GM12878 (cell line): ENCODE measurements around the gene SCYGR2. TPM values are rescaled to one million over a fixed set of nuclear protein-coding genes. Genes with fewer than 3 reads are reported as not detected.

ENCODE experiments used
- ATAC-seq: fragments of 200-7000 bp; cut with Tn5 transposase; 3 replicates; pipeline ENCODE4 v1.9.1; 2020; ENCODE audit warnings: mild to moderate bottlenecking, moderate library complexity
- BruUV-seq: library from RNA; stranded (reverse); fragments of 400-500 nt; replicated peaks from 2 replicates; lab custom pipeline; 2021; lab: Mats Ljungman, UMichigan
- CTCF ChIA-PET: fragments of 300-600 bp; sonication (Branson Sonifier 250); formaldehyde crosslinking; extraction: SDS; loops from one replicate; lab custom pipeline; 2021; ENCODE audit warnings: inconsistent platforms; lab: Yijun Ruan, JAX
- POLR2A ChIA-PET: fragments of 350-600 bp; formaldehyde crosslinking; extraction: SDS; loops from one replicate; lab custom pipeline; 2021; ENCODE audit warnings: inconsistent platforms; lab: Charles Lee
- RAD21 ChIA-PET: fragments of 300-600 bp; sonication (Branson Sonifier 250); formaldehyde crosslinking; loops from one replicate; lab custom pipeline; 2023; ENCODE audit warnings: antibody characterized with exemption; ENCODE audit not compliant: unreplicated experiment; lab: Charles Lee
- SMC1A ChIA-PET: fragments of 300-600 bp; sonication (Branson Sonifier 250); formaldehyde crosslinking; loops from one replicate; lab custom pipeline; 2023; ENCODE audit not compliant: unreplicated experiment, uncharacterized antibody; lab: Charles Lee
- DNase-seq: peaks from one replicate; pipeline ENCODE4 v3.0.0-alpha.2; 2011; ENCODE audit warnings: low read depth, low spot score
- FAIRE-seq: peaks from 3 replicates; lab custom pipeline; 2011; peaks lifted over from hg19 to GRCh38; lab: Jason Lieb, UNC
- H2AFZ ChIP-seq: 2 replicates; pipeline ENCODE4 v1.6.0; 2011; ENCODE audit warnings: low read depth, low read length, control low read depth; ENCODE audit not compliant: control insufficient read depth
- H3K27ac ChIP-seq: 2 replicates; pipeline ENCODE4 v1.5.1; 2011; ENCODE audit warnings: control low read depth; ENCODE audit not compliant: control insufficient read depth, insufficient read depth
- H3K27me3 ChIP-seq, 2 experiments: replicated peaks in 1 of 2; 2 replicates each; pipeline versions ENCODE4 v1.6.0 to v1.6.1; 2011; ENCODE audit warnings: low read length in 1 of 2; ENCODE audit not compliant: control insufficient read depth in 2 of 2, insufficient read depth in 2 of 2
- H3K36me3 ChIP-seq, 2 experiments: 2 replicates each; pipeline ENCODE4 v1.5.1; 2011; ENCODE audit warnings: low read length in 1 of 2; ENCODE audit not compliant: control insufficient read depth in 2 of 2, insufficient read depth in 2 of 2
- H3K4me1 ChIP-seq: 2 replicates; pipeline ENCODE4 v1.6.1; 2011; ENCODE audit warnings: mild to moderate bottlenecking, low read length, moderate library complexity, mixed read lengths; ENCODE audit not compliant: control insufficient read depth, insufficient read depth
- H3K4me2 ChIP-seq: 2 replicates; pipeline ENCODE4 v1.6.0; 2011; ENCODE audit warnings: control low read depth; ENCODE audit not compliant: control insufficient read depth, insufficient read depth
- H3K4me3 ChIP-seq: fragments of 200-600 bp; sonication (generic); 2 replicates; pipeline ENCODE4 v1.5.1; 2016
- H3K79me2 ChIP-seq: 2 replicates; pipeline ENCODE4 v1.6.0; 2011; ENCODE audit warnings: low read length; ENCODE audit not compliant: control insufficient read depth, insufficient read depth
- H3K9ac ChIP-seq: 2 replicates; pipeline ENCODE4 v1.8.0; 2011; ENCODE audit warnings: low read length, control low read depth, mixed read lengths; ENCODE audit not compliant: control insufficient read depth, insufficient read depth
- H3K9me3 ChIP-seq: replicated peaks from 3 replicates; pipeline ENCODE4 v1.5.1; 2011; ENCODE audit warnings: mild to moderate bottlenecking, low read length; ENCODE audit not compliant: control insufficient read depth, insufficient read depth
- H4K20me1 ChIP-seq: 2 replicates; pipeline ENCODE4 v1.6.0; 2011; ENCODE audit not compliant: control insufficient read depth, insufficient read depth
- ESRRA ChIP-seq: IDR thresholded peaks from 2 replicates; pipeline ENCODE4 v1.6.1; 2012; ENCODE audit warnings: mild to moderate bottlenecking, low read length, improper control_type of control experiment
- HDAC2 ChIP-seq: fragments of 200-600 bp; sonication (generic); IDR thresholded peaks from 2 replicates; pipeline ENCODE4 v1.6.1; 2017
- JUNB ChIP-seq: IDR thresholded peaks from 2 replicates; pipeline ENCODE4 v1.6.1; 2016; ENCODE audit warnings: antibody characterized with exemption, mild to moderate bottlenecking
- MTA2 ChIP-seq: fragments of 450-650 bp; IDR thresholded peaks from 2 replicates; pipeline ENCODE4 v1.6.1; 2016; ENCODE audit warnings: low read depth, mild to moderate bottlenecking, moderate library complexity
- RB1 ChIP-seq: fragments of 450-650 bp; formaldehyde crosslinking; IDR thresholded peaks from 2 replicates; pipeline ENCODE4 v1.6.1; 2017; ENCODE audit warnings: mild to moderate bottlenecking, borderline replicate concordance
- WGBS: methylation state at CpG from one replicate; pipeline ENCODE4 v1.1.6; 2016; ENCODE audit warnings: low lambda C conversion rate; ENCODE audit not compliant: insufficient replicate concordance, insufficient coverage; ENCODE audit errors: missing lambda C conversion rate; 5-methylcytosine and 5-hydroxymethylcytosine counted together
- in situ Hi-C: fragments of 300-500 bp; cut with MboI; formaldehyde crosslinking; loops from 9 replicates; pipeline ENCODE4 v1.14.3; 2018; ENCODE audit warnings: mixed read lengths
- intact Hi-C: fragments of 100-400 bp; cut with micrococcal nuclease; formaldehyde crosslinking; loops from one replicate; pipeline ENCODE4 v1.14.2; 2022; ENCODE audit not compliant: unreplicated experiment
- polyA plus RNA-seq, 11 experiments: library from polyadenylated mRNA; depleted of rRNA in 4 of 11; unstranded in 6 of 11; stranded (reverse) in 5 of 11; fragments of >200 nt; fragmentation: Nextera tagmentation in 4 of 11; fragmentation: Illumina TruSeq in 1 of 11; extraction: Ambion mirVana in 4 of 11; extraction: Trizol in 1 of 11; gene quantifications; 1 replicate in 1 of 11; 2 replicates in 10 of 11; pipeline versions ENCODE4 v1.2.1 to v1.2.3, GENCODE V29; 2011 to 2016; ENCODE audit warnings: inconsistent platforms in 2 of 11, missing spikeins in 2 of 11, low read depth in 1 of 11
- total RNA-seq, 4 experiments: library from RNA; depleted of rRNA in 3 of 4; stranded (reverse); fragments of >200 nt in 3 of 4; fragmentation: Illumina TruSeq in 1 of 4; extraction: Trizol in 1 of 4; gene quantifications; 2 replicates each; pipeline versions ENCODE4 v1.2.1 to v1.2.3, GENCODE V29; 2013 to 2021
- TF ChIP-seq, protein P1 (sequence below): fragments of 150-350 bp; IDR thresholded peaks from 2 replicates; pipeline ENCODE4 v1.6.1; 2016; ENCODE audit warnings: low read depth, low read length
- TF ChIP-seq, protein P2 (sequence below): fragments of 450-650 bp; IDR thresholded peaks from 2 replicates; pipeline ENCODE4 v1.6.1; 2017; ENCODE audit warnings: mild to moderate bottlenecking

Gene SCYGR2
- total and polyA plus RNA-seq, 10 of the 15 experiments (the other 5 are each of a cell fraction or from before 2014, with no cell fraction given), result not detected

DNA sequence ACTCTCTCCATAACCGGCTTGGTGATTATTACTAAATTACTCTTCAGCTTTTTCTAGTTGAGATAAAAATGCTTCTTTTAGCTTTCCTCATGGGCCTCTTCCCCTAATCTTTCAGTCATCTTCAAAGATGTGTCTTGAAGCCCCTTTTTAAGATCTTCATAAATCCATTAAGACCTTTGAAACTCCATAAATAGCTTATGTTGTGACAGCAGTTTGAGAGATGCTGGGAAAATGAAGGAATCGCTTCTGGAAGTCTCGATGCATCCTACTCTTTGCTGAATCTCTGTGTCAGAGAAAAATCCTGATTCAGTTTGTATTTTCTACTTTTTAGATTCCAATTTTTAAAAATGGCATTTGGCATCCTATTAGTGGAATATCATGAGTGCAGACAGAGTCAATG lies 31.6 kb downstream of the SCYGR2 start:
- no peaks in the 10 kb centered on the region for H4K20me1 ChIP-seq
- no peak overlapping the region for H3K4me3 ChIP-seq
- H3K4me2 ChIP-seq, result no peak overlapping the region
- ATAC-seq, result no peak
- in situ Hi-C loops, result no loop called here
- no peak overlapping the region for H3K9ac ChIP-seq
- no peaks in the 10 kb centered on the region for H3K9me3 ChIP-seq
- 74% methylated on average over 3 of the region's 3 CpGs for WGBS
- no peaks in the 10 kb centered on the region for H3K79me2 ChIP-seq
- no peak for DNase-seq
- no TSS peak for BruUV-seq
- no peaks in the 10 kb centered on the region for H3K4me1 ChIP-seq
- SMC1A ChIA-PET, result interaction anchor here (0.7 to 1.1 kb wide), 4 partner anchors 10 to 28 kb away, joined by 3 to 4 read pairs (median 3); no protein-coding TSS in a partner anchor
- no peaks in the 10 kb centered on the region for H3K36me3 ChIP-seq
- TF ChIP-seq MTA2 (no peak), RB1 (no peak), HDAC2 (no peak), ESRRA (no peak), JUNB (no peak)
- TF ChIP-seq, protein P1, sequence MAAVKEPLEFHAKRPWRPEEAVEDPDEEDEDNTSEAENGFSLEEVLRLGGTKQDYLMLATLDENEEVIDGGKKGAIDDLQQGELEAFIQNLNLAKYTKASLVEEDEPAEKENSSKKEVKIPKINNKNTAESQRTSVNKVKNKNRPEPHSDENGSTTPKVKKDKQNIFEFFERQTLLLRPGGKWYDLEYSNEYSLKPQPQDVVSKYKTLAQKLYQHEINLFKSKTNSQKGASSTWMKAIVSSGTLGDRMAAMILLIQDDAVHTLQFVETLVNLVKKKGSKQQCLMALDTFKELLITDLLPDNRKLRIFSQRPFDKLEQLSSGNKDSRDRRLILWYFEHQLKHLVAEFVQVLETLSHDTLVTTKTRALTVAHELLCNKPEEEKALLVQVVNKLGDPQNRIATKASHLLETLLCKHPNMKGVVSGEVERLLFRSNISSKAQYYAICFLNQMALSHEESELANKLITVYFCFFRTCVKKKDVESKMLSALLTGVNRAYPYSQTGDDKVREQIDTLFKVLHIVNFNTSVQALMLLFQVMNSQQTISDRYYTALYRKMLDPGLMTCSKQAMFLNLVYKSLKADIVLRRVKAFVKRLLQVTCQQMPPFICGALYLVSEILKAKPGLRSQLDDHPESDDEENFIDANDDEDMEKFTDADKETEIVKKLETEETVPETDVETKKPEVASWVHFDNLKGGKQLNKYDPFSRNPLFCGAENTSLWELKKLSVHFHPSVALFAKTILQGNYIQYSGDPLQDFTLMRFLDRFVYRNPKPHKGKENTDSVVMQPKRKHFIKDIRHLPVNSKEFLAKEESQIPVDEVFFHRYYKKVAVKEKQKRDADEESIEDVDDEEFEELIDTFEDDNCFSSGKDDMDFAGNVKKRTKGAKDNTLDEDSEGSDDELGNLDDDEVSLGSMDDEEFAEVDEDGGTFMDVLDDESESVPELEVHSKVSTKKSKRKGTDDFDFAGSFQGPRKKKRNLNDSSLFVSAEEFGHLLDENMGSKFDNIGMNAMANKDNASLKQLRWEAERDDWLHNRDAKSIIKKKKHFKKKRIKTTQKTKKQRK, result no peak
- TF ChIP-seq, protein P2, sequence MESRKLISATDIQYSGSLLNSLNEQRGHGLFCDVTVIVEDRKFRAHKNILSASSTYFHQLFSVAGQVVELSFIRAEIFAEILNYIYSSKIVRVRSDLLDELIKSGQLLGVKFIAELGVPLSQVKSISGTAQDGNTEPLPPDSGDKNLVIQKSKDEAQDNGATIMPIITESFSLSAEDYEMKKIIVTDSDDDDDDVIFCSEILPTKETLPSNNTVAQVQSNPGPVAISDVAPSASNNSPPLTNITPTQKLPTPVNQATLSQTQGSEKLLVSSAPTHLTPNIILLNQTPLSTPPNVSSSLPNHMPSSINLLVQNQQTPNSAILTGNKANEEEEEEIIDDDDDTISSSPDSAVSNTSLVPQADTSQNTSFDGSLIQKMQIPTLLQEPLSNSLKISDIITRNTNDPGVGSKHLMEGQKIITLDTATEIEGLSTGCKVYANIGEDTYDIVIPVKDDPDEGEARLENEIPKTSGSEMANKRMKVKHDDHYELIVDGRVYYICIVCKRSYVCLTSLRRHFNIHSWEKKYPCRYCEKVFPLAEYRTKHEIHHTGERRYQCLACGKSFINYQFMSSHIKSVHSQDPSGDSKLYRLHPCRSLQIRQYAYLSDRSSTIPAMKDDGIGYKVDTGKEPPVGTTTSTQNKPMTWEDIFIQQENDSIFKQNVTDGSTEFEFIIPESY, result no peak
- POLR2A ChIA-PET, result no interaction called here
- H2AFZ ChIP-seq, result no peak overlapping the region
- H3K27me3 ChIP-seq, result peaks cover 0 to 1% of the 10 kb centered on the region in 2 experiments; a peak in 1 of 4 replicates
- no peak overlapping the region for H3K27ac ChIP-seq
- CTCF ChIA-PET, result interaction anchor here (0.7 to 1.6 kb wide), 5 partner anchors 15 to 260 kb away, joined by 3 to 7 read pairs (median 3); no protein-coding TSS in a partner anchor
- intact Hi-C loops, result no loop called here
- RAD21 ChIA-PET, result no interaction called here
- FAIRE-seq, result no peak
